Panc1 (cell line): ENCODE measurements around the gene AHNAK. TPM values are rescaled to one million over a fixed set of nuclear protein-coding genes. Genes with fewer than 3 reads are reported as not detected.

Experiments
- ATAC-seq: fragments of 200-7000 bp; cut with Tn5 transposase; 2 replicates; pipeline ENCODE4 v1.9.1; 2020; ENCODE audit warnings: mild to moderate bottlenecking, moderate library complexity
- BruUV-seq: library from RNA; stranded (reverse); fragments of 400-500 nt; replicated peaks from 2 replicates; lab custom pipeline; 2021; lab: Mats Ljungman, UMichigan
- CTCF ChIA-PET: fragments of 300-600 bp; sonication (Branson Sonifier 250); formaldehyde crosslinking; loops from one replicate; lab custom pipeline; 2022; ENCODE audit warnings: antibody characterized with exemption; lab: Charles Lee
- POLR2A ChIA-PET: fragments of 300-600 bp; sonication (Branson Sonifier 250); formaldehyde crosslinking; loops from one replicate; lab custom pipeline; 2022; ENCODE audit warnings: antibody characterized with exemption; lab: Charles Lee
- DNase-seq: peaks from one replicate; pipeline ENCODE4 v3.0.0-alpha.2; 2010; ENCODE audit warnings: low read depth, low spot score
- H3K27ac ChIP-seq: 2 replicates; pipeline ENCODE4 v1.5.1; 2011; ENCODE audit warnings: mild to moderate bottlenecking, low read length, inconsistent platforms
- H3K27me3 ChIP-seq: fragments of 200-500 bp; sonication (Bioruptor generic); 2 replicates; pipeline ENCODE4 v1.6.0; 2014; ENCODE audit warnings: low read length, inconsistent platforms; ENCODE audit not compliant: control insufficient read depth, insufficient read depth
- H3K36me3 ChIP-seq: fragments of 200-500 bp; sonication (Bioruptor generic); 2 replicates; pipeline ENCODE4 v1.5.1; 2014; ENCODE audit warnings: inconsistent platforms, mild to moderate bottlenecking, low read length, moderate library complexity; ENCODE audit not compliant: control insufficient read depth, insufficient read depth
- H3K4me1 ChIP-seq: 2 replicates; pipeline ENCODE4 v1.5.1; 2011; ENCODE audit warnings: inconsistent platforms, mild to moderate bottlenecking, low read length, moderate library complexity; ENCODE audit not compliant: control insufficient read depth, insufficient read depth
- H3K4me3 ChIP-seq, 2 experiments: 2 replicates each; pipeline ENCODE4 v1.5.1; 2011 to 2012; ENCODE audit warnings: low read depth in 2 of 2, low read length in 2 of 2, mild to moderate bottlenecking in 2 of 2, inconsistent platforms in 1 of 2, moderate library complexity in 1 of 2
- H3K9me3 ChIP-seq: fragments of 200-500 bp; sonication (Bioruptor generic); 2 replicates; pipeline ENCODE4 v1.5.1; 2014; ENCODE audit warnings: low read depth, mild to moderate bottlenecking, inconsistent platforms, low read length, moderate library complexity; ENCODE audit not compliant: control insufficient read depth, insufficient read depth
- POLR2AphosphoS5 ChIP-seq: IDR thresholded peaks from 2 replicates; pipeline ENCODE4 v1.6.1; 2012; ENCODE audit warnings: mild to moderate bottlenecking, low read depth, low read length, moderate library complexity
- SIN3A ChIP-seq: IDR thresholded peaks from 2 replicates; pipeline ENCODE4 v1.6.1; 2012; ENCODE audit warnings: low read depth, mild to moderate bottlenecking, low read length, moderate library complexity, borderline replicate concordance; ENCODE audit not compliant: insufficient read depth
- TCF7L2 ChIP-seq: IDR thresholded peaks from 2 replicates; pipeline ENCODE4 v1.6.1; 2011; ENCODE audit warnings: mild to moderate bottlenecking, low read depth, low read length, inconsistent platforms
- in situ Hi-C: cut with HindIII; loops from 2 replicates; pipeline ENCODE4 v1.10.0; 2016; ENCODE audit warnings: low sequenced_read_pairs, low pct_unique_long_range_greater_than_20kb
- intact Hi-C: fragments of 100-400 bp; cut with micrococcal nuclease; formaldehyde crosslinking; loops from one replicate; pipeline ENCODE4 v1.10.0; 2022; ENCODE audit not compliant: unreplicated experiment
- total RNA-seq: library from RNA; stranded (reverse); gene quantifications from one replicate; pipeline ENCODE4 v1.2.1, GENCODE V29; 2021; ENCODE audit not compliant: unreplicated experiment
- TF ChIP-seq, protein P1 (sequence below): fragments of 450-650 bp; IDR thresholded peaks from 2 replicates; pipeline ENCODE4 v1.5.1; 2017; ENCODE audit warnings: mild to moderate bottlenecking
- TF ChIP-seq, protein P2 (sequence below), 2 experiments: IDR thresholded peaks; 2 replicates each; pipeline ENCODE4 v1.6.1; 2011 to 2012; ENCODE audit warnings: low read depth in 2 of 2, control low read depth in 1 of 2, low read length in 1 of 2, mild to moderate bottlenecking in 1 of 2, moderate library complexity in 1 of 2; ENCODE audit not compliant: insufficient read depth in 1 of 2

Gene AHNAK
- total RNA-seq, 1 experiment from 2014 or later = 844 TPM

DNA sequence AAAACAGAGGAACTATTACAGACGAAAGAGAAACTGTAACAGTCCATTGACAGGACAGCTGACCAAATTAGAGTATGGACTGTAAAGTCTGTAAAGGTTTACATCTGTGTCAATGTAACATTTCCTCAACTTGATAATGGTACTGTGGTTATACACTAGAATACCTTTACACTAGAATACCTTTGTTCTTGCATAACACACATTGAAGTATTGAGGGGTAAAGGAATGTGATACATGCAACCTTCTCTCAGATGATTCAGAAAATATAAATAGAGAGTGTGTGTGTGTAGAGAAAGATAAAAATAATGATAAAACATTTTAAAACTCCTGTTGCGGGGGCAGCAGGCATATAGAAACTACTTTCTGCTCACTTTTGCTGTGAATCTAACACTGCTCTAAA is 32.6 kb upstream of the AHNAK start:
- intact Hi-C loops = no loop called here
- ChIA-PET CTCF (no interaction called here), POLR2A (interaction anchor here (1.3 kb wide), 1 partner anchor 12 kb away, joined by 4 read pairs; the partner anchor contains the start of gene TUT1)
- no peak for ATAC-seq
- no peak for DNase-seq
- H3K4me1 ChIP-seq = peaks cover 22% of the 10 kb centered on the region
- TF ChIP-seq TCF7L2 = no peak
- TF ChIP-seq POLR2AphosphoS5 = no peak
- TF ChIP-seq, protein P1, sequence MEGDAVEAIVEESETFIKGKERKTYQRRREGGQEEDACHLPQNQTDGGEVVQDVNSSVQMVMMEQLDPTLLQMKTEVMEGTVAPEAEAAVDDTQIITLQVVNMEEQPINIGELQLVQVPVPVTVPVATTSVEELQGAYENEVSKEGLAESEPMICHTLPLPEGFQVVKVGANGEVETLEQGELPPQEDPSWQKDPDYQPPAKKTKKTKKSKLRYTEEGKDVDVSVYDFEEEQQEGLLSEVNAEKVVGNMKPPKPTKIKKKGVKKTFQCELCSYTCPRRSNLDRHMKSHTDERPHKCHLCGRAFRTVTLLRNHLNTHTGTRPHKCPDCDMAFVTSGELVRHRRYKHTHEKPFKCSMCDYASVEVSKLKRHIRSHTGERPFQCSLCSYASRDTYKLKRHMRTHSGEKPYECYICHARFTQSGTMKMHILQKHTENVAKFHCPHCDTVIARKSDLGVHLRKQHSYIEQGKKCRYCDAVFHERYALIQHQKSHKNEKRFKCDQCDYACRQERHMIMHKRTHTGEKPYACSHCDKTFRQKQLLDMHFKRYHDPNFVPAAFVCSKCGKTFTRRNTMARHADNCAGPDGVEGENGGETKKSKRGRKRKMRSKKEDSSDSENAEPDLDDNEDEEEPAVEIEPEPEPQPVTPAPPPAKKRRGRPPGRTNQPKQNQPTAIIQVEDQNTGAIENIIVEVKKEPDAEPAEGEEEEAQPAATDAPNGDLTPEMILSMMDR = no peak
- TF ChIP-seq, protein P2, sequence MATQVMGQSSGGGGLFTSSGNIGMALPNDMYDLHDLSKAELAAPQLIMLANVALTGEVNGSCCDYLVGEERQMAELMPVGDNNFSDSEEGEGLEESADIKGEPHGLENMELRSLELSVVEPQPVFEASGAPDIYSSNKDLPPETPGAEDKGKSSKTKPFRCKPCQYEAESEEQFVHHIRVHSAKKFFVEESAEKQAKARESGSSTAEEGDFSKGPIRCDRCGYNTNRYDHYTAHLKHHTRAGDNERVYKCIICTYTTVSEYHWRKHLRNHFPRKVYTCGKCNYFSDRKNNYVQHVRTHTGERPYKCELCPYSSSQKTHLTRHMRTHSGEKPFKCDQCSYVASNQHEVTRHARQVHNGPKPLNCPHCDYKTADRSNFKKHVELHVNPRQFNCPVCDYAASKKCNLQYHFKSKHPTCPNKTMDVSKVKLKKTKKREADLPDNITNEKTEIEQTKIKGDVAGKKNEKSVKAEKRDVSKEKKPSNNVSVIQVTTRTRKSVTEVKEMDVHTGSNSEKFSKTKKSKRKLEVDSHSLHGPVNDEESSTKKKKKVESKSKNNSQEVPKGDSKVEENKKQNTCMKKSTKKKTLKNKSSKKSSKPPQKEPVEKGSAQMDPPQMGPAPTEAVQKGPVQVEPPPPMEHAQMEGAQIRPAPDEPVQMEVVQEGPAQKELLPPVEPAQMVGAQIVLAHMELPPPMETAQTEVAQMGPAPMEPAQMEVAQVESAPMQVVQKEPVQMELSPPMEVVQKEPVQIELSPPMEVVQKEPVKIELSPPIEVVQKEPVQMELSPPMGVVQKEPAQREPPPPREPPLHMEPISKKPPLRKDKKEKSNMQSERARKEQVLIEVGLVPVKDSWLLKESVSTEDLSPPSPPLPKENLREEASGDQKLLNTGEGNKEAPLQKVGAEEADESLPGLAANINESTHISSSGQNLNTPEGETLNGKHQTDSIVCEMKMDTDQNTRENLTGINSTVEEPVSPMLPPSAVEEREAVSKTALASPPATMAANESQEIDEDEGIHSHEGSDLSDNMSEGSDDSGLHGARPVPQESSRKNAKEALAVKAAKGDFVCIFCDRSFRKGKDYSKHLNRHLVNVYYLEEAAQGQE (IDR thresholded peaks at IDR 0.05; ENCODE audit: insufficient read depth in 1 of 2, low read depth in 2 of 2, low read length in 1 of 2) = no peak
- no peak for TF ChIP-seq SIN3A
- no peaks in the 10 kb centered on the region for H3K27me3 ChIP-seq
- in situ Hi-C loops = no loop called here
- H3K36me3 ChIP-seq = peaks cover 5% of the 10 kb centered on the region; the same call in 1 of the 2 replicates
- no peak overlapping the region for H3K4me3 ChIP-seq
- H3K9me3 ChIP-seq = no peaks in the 10 kb centered on the region
- no peak overlapping the region for H3K27ac ChIP-seq
- BruUV-seq = no TSS peak

DNA sequence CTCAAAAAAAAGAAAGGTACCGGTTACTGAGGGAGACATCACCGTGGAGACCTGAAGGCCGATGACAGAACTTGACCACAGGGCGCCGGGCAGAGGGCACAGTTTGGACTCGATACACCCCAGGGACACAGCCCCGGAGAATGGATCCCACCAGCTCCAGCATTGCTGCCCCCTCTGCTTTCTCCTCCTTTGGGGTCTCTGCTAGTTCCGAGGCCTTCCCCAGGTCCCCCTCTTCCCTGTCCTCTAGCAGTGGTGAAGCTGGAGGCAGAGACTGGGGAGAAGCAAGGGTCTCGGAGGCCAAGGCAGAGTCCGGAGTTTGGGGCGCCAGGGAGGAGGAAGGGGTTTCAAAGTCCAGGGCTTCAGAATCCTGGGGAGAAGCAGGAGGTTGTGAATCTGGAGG is 31.9 kb upstream of the AHNAK start:
- Histone ChIP-seq H3K36me3 (peaks cover 5% of the 10 kb centered on the region; the same call in 1 of the 2 replicates), H3K9me3 (no peaks in the 10 kb centered on the region), H3K27me3 (no peaks in the 10 kb centered on the region), H3K27ac (no peak overlapping the region), H3K4me1 (peaks cover 22% of the 10 kb centered on the region), H3K4me3 (no peak overlapping the region)
- ATAC-seq (no peak), DNase-seq (no peak)
- POLR2A ChIA-PET = interaction anchor here (1.3 kb wide), 1 partner anchor 13 kb away, joined by 4 read pairs; the partner anchor contains the start of gene TUT1
- BruUV-seq = no TSS peak
- CTCF ChIA-PET = interaction anchor here (0.7 kb wide), 1 partner anchor 1927 kb away, joined by 6 read pairs; no protein-coding TSS in a partner anchor
- TF ChIP-seq, protein P1 = no peak
- TF ChIP-seq SIN3A (no peak), POLR2AphosphoS5 (no peak), TCF7L2 (no peak)
- TF ChIP-seq, protein P2 (IDR thresholded peaks at IDR 0.05; ENCODE audit: insufficient read depth in 1 of 2, low read depth in 2 of 2, low read length in 1 of 2) = no peak
- in situ Hi-C loops (no loop called here), intact Hi-C loops (no loop called here)
